Stimulated activated CD8-positive, alpha-beta memory T cell treated with anti-CD3 and anti-CD28 coated beads, Interleukin-12 subunit alpha, Interleukin-12 subunit beta, amount 100 ng/mL, for 24 hours (primary cell): ENCODE results near the gene ITGA5.
A peak's percentile ranks its signal among the peaks of the same experiment; 100 is the strongest.
"Not testable (repeated sequence)": the region's sequence is repeated elsewhere in the genome, so short reads cannot be mapped to it uniquely, and the experiment has no call there.

ENCODE experiments used
- DNase-seq: peaks from one replicate; pipeline ENCODE4 v3.0.0-alpha.2; 2020; ENCODE audit errors: extremely low read depth

The ITGA5 gene

GRCh38 chr12:54371328-54372112 lies 47.5 kb downstream of the ITGA5 start:
- no peak for DNase-seq

- no peak for DNase-seq
These were observed 48.8 kb downstream of the ITGA5 start for GRCh38 chr12:54370171-54370730.

DNA sequence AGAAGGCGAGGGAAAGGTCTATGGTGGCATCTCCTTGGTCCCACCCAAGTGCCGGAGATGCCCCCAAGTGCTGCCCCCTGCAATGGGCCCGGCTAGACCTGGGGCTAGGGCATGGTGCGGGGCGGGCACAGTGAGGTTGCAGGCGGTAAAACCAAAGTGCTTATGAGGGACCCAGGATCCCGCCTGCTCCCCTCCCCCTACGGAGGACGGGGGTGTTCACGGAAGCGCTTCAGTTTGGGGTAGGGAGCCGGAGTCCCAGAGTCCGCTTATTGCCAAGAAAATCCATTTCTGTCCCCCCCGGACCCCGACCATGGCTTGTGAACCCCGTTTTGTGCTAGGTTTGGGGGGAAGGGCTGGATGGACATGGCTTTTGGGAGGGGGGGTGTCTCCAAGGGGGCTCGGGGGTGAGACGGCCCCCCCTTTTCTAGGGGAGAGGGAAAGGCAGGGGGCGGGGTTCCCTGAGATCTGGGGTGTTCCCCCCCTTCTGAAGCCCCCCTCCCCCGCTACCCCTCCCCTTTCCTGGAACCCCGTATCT lies 49.4 kb downstream of the ITGA5 start:
- DNase-seq = no peak

GRCh38 chr12:54368709-54369596 lies 50.1 kb downstream of the ITGA5 start:
- peak; percentile 70 for DNase-seq

DNA sequence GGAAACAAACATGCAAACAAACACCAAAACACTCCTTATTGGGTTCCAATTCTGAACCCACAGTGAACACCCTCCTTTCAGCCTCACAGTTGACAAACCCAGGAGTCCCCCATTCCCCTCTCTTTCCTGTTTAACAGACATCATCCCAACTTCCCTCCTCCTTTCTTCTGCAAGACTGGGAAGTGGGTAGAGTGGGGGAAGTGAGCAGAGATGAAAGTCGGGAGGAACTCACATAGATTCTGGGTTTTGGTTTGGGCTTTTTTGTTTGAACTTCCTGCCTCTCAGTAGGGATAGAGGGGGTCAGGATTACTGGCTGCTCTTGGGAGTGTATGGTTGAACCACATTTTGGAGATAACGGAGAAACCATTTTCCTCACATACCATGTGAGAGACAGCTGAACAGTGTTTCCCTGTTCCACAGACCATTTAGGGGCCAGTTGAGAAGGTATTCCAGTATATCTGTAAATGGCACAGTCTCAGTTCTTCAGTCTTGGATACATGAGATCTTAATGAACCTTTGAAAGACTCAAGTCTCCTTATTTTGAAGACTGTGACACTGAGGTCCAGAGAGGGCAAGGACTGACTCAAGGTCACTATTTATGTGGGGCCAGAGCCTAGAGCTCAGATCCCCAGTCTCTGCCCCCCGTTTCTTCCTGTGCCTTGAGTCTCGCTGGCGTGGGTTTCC lies 50.9 kb downstream of the ITGA5 start:
- no peak for DNase-seq

DNA sequence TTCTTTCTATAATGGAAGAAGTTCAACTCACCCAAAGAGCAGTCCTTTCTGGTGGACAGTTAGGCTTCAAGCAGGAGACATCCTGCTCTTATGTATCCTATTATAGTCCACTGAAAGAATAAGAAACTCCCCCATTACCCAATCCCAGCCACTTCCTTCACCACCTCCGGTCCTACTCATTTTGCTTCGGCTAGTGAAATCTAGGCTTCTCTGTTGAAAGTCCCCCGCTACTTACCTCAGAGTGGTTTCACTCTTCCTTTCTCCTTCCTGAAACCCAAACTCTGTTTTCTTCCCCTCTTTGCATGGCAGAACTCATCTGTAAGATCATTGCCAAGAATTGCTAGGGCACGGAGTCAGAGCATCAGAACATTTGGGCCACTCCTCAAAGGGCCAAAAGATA lies 54.7 kb downstream of the ITGA5 start, which contains the start of gene GPR84:
GPR84 (minus strand) TSS at position 74 of the 400 bp plus-strand sequence. CDS start 635 bp downstream, outside the sequence.
- DNase-seq = no peak

- DNase-seq = no peak
These were observed 55.4 kb downstream of the ITGA5 start for GRCh38 chr12:54363618-54364017.

GRCh38 chr12:54363047-54363446 lies 56.0 kb downstream of the ITGA5 start:
- DNase-seq = no peak

- no peak for DNase-seq
These were observed 58.2 kb downstream of the ITGA5 start for GRCh38 chr12:54360717-54361456.

DNA sequence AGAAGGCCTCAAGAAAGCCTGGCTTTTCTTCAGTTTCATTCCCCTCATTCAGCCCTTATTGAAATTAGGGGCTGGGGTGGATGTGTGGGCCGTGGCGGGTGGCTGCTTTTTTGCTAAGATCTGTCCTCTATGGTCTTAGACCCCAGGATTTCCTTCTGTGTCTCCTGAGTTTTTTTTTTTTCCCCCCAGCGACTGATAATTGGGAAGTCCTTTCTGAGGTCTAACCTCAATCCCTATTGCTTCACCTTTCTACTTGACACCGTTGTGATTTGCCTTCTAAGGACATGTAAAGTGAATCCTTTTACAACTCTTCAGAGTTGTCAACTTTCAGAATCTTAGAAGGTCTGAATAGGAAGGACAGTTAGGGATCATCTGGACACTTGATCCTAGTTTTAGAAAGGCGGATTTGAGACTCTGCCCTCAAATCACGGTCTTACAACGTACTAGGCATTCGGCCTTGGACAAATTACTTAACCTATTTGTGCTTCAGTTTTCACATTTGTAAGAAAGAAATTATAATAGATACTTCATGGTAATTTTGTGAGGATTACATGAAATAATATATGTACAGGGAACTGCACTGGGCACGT lies 59.2 kb downstream of the ITGA5 start:
- no peak for DNase-seq

- peak; percentile 74 for DNase-seq
These were observed 59.9 kb downstream of the ITGA5 start for GRCh38 chr12:54358945-54359761.

DNA sequence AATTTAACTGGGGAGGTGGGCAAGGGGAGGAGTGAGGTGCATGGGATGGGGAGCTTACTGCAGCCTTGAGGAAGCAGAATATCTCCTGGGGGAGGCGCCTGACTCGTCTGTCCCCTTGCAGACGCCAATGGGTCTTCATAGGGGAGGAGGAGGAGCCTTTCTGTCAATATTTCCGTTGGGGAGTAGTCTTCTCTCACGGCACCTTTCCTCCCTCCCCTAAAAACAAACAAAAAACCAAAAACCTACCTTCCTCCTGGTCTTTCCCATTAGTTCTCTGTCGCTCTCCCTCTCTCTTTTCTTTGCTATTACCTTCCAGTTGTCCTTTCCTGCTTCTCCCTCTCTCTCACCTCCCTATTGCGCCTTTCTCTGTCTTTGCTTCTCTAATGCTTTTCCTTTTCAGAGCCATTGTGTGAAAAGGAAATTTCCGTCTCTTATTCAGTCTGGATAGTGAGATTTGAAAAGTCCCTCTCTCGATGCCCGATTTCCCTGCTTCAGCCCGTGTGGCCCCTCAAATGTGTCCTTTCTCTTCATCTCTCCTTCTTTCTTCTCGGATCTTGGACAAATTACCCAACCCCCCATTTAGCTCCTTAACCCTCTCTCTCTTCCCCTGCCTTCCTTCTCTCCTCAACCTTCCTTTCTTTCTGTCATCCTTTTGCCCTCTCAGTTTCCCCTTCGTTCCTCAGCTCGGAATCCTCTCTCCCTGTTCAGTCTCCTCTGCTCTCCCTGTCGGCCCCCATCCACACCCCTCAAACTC lies 60.7 kb downstream of the ITGA5 start:
- no peak for DNase-seq

DNA sequence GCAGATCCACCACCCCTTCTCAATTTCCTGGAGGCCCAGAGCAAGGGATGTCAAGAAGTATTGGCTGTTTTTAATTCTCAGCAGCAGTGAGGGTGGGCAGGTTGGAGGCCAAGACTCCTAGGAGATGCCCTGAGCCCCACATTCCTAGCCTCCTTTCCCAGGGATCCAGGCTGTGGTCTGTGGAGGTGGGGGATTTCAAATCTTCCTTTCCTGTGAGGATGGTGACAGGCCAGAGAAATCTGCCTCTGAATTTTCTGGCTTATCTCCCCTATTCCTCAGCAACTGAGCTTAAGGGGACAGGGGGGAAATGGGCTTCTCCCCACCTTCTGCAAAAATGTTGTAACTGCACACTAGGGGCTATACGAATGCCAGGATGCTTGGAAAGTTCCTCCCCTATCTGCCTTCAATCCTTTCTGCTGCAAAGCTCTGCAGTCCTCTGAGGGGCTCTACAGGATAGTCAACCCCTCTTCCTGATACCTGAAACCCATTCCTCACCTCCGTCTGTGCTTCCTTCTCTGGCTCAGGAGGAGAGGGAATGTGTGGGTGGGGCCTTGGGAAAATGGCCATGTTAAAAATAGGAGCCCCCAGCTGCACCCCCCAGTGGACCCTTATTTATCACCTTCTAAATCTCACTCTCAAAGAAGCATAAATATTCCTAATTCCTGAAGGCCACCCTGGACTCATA lies 61.4 kb downstream of the ITGA5 start:
- DNase-seq = no peak

GRCh38 chr12:54356951-54357356 lies 62.1 kb downstream of the ITGA5 start:
- DNase-seq = no peak

DNA sequence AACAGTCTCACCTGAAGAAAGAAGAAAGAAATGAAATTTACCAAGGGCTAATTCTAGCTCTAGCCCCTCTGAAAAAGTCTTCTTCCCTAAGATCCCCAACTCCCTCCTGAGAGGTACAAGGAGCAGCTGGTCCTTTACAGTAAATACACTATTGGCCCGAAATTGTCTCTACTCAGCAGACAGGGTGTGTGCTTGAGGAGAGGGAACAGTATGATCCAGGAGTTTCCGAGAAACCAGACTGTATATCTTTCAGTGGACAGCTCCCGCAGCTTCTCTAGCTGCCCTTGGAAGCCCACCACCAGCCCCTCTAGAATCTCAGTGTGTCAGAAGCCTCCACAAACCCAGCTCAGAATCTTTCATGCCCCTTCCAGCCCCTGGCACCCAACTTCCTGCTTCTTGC lies 62.8 kb downstream of the ITGA5 start:
- DNase-seq = no peak

- no peak for DNase-seq
These were observed 63.8 kb downstream of the ITGA5 start for GRCh38 chr12:54355104-54355815.

GRCh38 chr12:54354271-54354670 lies 64.8 kb downstream of the ITGA5 start:
- DNase-seq = not testable (repeated sequence)
